ENCODE results near the gene NCEH1.

NCEH1 gene

DNA sequence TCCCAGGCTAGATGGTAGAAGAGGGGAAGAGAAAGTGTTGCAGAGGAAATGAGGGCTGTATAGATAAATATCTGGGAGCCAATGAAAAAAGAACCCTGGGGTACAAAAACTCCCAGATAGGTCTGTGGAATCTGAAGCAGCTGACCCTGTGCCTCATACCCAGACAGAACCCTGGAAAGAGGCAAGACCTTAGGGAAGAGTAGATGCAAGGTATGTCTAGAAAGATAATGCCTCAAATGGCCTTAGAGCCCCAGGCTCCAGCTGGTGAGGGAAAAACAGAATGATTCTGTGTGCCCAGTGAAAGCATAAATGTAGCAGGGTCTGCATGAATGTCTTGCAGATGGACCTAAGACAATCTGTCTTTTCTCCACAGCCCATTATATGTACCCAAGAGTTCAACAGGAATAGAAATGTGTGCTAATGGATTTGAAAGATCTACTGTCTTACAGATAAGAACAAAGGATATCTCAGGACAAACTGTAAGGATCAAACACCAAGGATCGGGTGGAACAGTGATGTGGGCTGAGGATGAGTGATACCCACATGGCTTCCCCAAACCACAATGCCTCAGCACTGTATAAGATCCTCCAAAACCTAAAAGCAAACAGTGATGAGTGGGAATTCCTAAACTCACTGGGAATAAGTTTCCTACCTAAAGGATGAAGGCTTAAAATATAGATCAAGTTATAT, 58.8 kb downstream of the NCEH1 start:
- Histone ChIP-seq H3K4me2 (ENCODE audit: low read length) (no peak overlapping the region), H3K4me3 (ENCODE audit: low read length) (no peak overlapping the region), H3K27me3 (ENCODE audit: control insufficient read depth, low read length) (no peaks in the 10 kb centered on the region), H4K20me1 (ENCODE audit: control insufficient read depth, insufficient read depth, low read depth, low read length) (no peaks in the 10 kb centered on the region), H3K79me2 (ENCODE audit: control insufficient read depth, low read length) (no peaks in the 10 kb centered on the region), H3K9me3 (ENCODE audit: control insufficient read depth, insufficient read depth, low read length) (no peaks in the 10 kb centered on the region), H3K27ac (ENCODE audit: low read depth, low read length) (no peak overlapping the region), H3K4me1 (ENCODE audit: control insufficient read depth, low read length) (no peaks in the 10 kb centered on the region), H3K9me2 (replicated peaks; ENCODE audit: control insufficient read depth, low read length) (no peaks in the 10 kb centered on the region), H3F3A (ENCODE audit: control insufficient read depth, insufficient read depth) (no peaks in the 10 kb centered on the region), H3K36me3 (ENCODE audit: control insufficient read depth, low read length) (no peaks in the 10 kb centered on the region)
- TF ChIP-seq, protein P1, sequence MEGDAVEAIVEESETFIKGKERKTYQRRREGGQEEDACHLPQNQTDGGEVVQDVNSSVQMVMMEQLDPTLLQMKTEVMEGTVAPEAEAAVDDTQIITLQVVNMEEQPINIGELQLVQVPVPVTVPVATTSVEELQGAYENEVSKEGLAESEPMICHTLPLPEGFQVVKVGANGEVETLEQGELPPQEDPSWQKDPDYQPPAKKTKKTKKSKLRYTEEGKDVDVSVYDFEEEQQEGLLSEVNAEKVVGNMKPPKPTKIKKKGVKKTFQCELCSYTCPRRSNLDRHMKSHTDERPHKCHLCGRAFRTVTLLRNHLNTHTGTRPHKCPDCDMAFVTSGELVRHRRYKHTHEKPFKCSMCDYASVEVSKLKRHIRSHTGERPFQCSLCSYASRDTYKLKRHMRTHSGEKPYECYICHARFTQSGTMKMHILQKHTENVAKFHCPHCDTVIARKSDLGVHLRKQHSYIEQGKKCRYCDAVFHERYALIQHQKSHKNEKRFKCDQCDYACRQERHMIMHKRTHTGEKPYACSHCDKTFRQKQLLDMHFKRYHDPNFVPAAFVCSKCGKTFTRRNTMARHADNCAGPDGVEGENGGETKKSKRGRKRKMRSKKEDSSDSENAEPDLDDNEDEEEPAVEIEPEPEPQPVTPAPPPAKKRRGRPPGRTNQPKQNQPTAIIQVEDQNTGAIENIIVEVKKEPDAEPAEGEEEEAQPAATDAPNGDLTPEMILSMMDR (IDR thresholded peaks at IDR 0.05; ENCODE audit: low read depth, low read length, poor library complexity, severe bottlenecking), result no peak
- TF ChIP-seq EZH2phosphoT487 (IDR thresholded peaks at IDR 0.05; ENCODE audit: borderline replicate concordance, low read length), result no peak

GRCh38 chr3:172649987-172650386, 60.9 kb downstream of the NCEH1 start:
- no peaks in the 10 kb centered on the region for H4K20me1 ChIP-seq (ENCODE audit: control insufficient read depth, insufficient read depth, low read depth, low read length)
- H3K9me2 ChIP-seq (replicated peaks; ENCODE audit: control insufficient read depth, low read length), result no peaks in the 10 kb centered on the region
- H3K4me3 ChIP-seq (ENCODE audit: low read length), result no peak overlapping the region
- H3F3A ChIP-seq (ENCODE audit: control insufficient read depth, insufficient read depth), result no peaks in the 10 kb centered on the region
- no peak overlapping the region for H3K4me2 ChIP-seq (ENCODE audit: low read length)
- H3K27ac ChIP-seq (ENCODE audit: low read depth, low read length), result no peak overlapping the region
- TF ChIP-seq, protein P1 (IDR thresholded peaks at IDR 0.05; ENCODE audit: low read depth, low read length, poor library complexity, severe bottlenecking), result no peak
- no peak for TF ChIP-seq EZH2phosphoT487 (IDR thresholded peaks at IDR 0.05; ENCODE audit: borderline replicate concordance, low read length)
- H3K4me1 ChIP-seq (ENCODE audit: control insufficient read depth, low read length), result no peaks in the 10 kb centered on the region
- H3K36me3 ChIP-seq (ENCODE audit: control insufficient read depth, low read length), result no peaks in the 10 kb centered on the region
- no peaks in the 10 kb centered on the region for H3K9me3 ChIP-seq (ENCODE audit: control insufficient read depth, insufficient read depth, low read length)
- H3K27me3 ChIP-seq (ENCODE audit: control insufficient read depth, low read length), result no peaks in the 10 kb centered on the region
- no peaks in the 10 kb centered on the region for H3K79me2 ChIP-seq (ENCODE audit: control insufficient read depth, low read length)

DNA sequence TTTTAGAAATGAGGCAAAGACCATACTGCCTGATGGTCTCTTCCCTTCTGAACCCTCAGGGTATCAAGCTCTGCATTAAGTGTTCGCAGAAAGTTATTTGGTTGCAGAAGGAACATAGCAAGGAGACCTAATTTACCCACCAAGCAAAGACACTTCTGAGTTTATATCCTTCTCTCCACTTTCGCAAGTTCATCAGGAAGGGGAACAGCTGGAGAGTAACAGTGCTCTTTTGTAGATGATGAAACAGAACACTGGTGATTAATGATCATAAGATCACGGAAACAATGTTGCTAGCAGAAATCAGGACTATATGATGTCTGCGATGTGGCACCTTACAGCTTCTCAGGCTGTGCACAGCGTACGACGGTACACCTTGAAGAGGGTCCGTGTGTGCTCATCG, 62.1 kb downstream of the NCEH1 start:
- TF ChIP-seq, protein P1 (IDR thresholded peaks at IDR 0.05; ENCODE audit: low read depth, low read length, poor library complexity, severe bottlenecking), result no peak
- no peak for TF ChIP-seq EZH2phosphoT487 (IDR thresholded peaks at IDR 0.05; ENCODE audit: borderline replicate concordance, low read length)
- H3K27ac ChIP-seq (ENCODE audit: low read depth, low read length), result no peak overlapping the region
- no peaks in the 10 kb centered on the region for H3K4me1 ChIP-seq (ENCODE audit: control insufficient read depth, low read length)
- no peaks in the 10 kb centered on the region for H3K79me2 ChIP-seq (ENCODE audit: control insufficient read depth, low read length)
- no peaks in the 10 kb centered on the region for H3K9me2 ChIP-seq (replicated peaks; ENCODE audit: control insufficient read depth, low read length)
- H3K27me3 ChIP-seq (ENCODE audit: control insufficient read depth, low read length), result no peaks in the 10 kb centered on the region
- no peaks in the 10 kb centered on the region for H3F3A ChIP-seq (ENCODE audit: control insufficient read depth, insufficient read depth)
- H4K20me1 ChIP-seq (ENCODE audit: control insufficient read depth, insufficient read depth, low read depth, low read length), result no peaks in the 10 kb centered on the region
- H3K9me3 ChIP-seq (ENCODE audit: control insufficient read depth, insufficient read depth, low read length), result no peaks in the 10 kb centered on the region
- no peaks in the 10 kb centered on the region for H3K36me3 ChIP-seq (ENCODE audit: control insufficient read depth, low read length)
- no peak overlapping the region for H3K4me3 ChIP-seq (ENCODE audit: low read length)
- no peak overlapping the region for H3K4me2 ChIP-seq (ENCODE audit: low read length)

All from DOHH2 (cell line).